ENCODE data around the gene MAGEA2B.
"Not testable (repeated sequence)": the region's sequence is repeated elsewhere in the genome, so short reads cannot be mapped to it uniquely, and the experiment has no call there.

Gene MAGEA2B, protein sequence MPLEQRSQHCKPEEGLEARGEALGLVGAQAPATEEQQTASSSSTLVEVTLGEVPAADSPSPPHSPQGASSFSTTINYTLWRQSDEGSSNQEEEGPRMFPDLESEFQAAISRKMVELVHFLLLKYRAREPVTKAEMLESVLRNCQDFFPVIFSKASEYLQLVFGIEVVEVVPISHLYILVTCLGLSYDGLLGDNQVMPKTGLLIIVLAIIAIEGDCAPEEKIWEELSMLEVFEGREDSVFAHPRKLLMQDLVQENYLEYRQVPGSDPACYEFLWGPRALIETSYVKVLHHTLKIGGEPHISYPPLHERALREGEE

GRCh38 chrX:152713815-152714787 is at the start of gene MAGEA2B:
Gene MAGEA2B (plus strand): TSS chrX:152714628. CDS start chrX:152717107, 2,479 bp downstream.
- DNase-seq, result not testable (repeated sequence)

DNA sequence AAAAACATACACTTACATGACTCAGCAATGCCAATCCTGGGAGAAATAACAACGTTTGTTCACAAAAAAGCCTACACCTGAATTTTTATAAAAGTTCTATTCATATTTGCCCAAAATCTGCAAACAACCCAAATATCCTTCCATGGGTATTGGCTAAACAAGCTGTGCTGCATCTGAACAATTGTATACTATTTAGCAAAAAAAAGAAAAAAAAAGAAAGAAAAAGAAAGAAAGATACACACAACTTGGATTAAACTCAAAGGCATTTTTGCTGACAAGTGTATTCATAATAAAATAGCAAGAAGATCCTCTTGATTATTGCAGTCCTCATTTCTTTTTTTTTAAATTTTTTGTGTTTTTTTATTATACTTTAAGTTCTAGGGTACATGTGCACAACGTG is 40.3 kb upstream of the MAGEA2B start:
- DNase-seq, result no peak

DNA sequence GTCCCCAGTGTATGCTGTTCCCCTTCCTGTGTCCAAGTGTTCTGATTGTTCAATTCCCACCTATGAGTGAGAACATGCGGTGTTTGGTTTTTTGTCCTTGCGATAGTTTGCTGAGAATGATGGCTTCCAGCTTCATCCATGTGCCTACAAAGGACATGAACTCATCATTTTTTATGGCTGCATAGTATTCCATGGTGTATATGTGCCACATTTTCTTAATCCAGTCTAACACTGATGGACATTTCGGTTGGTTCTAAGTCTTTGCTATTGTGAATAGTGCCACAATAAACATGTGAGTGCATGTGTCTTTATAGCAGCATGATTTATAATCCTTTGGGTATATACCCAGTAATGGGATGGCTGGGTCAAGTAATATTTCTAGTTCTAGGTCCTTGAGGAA is 39.8 kb upstream of the MAGEA2B start:
- not testable (repeated sequence) for DNase-seq

- not testable (repeated sequence) for DNase-seq
Observed at GRCh38 chrX:152681012-152681411, 33.4 kb upstream of the MAGEA2B start.

DNA sequence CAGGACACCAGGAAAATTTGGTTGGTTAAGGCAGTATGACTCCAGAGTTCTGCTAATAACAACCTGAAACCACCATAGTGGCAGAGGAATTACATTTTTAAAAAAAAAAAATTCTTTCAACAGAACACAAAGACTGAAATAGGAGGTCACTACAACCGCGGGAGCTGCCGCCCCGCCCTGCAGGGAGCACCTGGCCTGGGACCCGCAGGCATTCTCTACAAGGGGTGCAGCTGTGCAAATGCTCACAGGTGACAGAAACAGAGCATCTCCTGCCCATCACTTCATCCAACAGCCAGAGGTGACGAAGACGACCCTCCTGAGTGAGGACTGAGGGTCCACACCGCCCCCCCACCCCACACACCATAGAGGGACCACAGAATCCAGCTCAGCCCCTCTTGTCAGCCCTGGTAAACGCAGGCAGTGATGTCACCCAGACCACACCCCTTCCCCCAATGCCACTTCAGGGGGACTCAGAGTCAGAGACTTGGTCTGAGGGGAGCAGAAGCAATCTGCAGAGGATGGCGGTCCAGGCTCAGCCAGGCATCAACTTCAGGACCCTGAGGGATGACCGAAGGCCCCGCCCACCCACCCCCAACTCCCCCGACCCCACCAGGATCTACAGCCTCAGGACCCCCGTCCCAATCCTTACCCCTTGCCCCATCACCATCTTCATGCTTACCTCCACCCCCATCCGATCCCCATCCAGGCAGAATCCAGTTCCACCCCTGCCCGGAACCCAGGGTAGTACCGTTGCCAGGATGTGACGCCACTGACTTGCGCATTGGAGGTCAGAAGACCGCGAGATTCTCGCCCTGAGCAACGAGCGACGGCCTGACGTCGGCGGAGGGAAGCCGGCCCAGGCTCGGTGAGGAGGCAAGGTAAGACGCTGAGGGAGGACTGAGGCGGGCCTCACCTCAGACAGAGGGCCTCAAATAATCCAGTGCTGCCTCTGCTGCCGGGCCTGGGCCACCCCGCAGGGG is 16.2 kb upstream of the MAGEA2B start, which contains the start of gene MAGEA3:
Gene MAGEA3 (plus strand): TSS at position 843 of the 980 bp plus-strand sequence. CDS start 2,039 bp downstream, outside the sequence.
- not testable (repeated sequence) for DNase-seq

- DNase-seq, result not testable (repeated sequence)
Observed at GRCh38 chrX:152700390-152700789, 14.0 kb upstream of the MAGEA2B start.

GRCh38 chrX:152706500-152706899 is 7.9 kb upstream of the MAGEA2B start:
- DNase-seq, result not testable (repeated sequence)

GRCh38 chrX:152709173-152709572 is 5.3 kb upstream of the MAGEA2B start, which contains the start of gene CSAG2:
Gene CSAG2 (minus strand): TSS chrX:152709273. CDS start chrX:152709112, 161 bp downstream.
- DNase-seq, result not testable (repeated sequence)

GRCh38 chrX:152713195-152713594 is 1.2 kb upstream of the MAGEA2B start:
- not testable (repeated sequence) for DNase-seq

- DNase-seq, result no peak
Observed at GRCh38 chrX:152725409-152725808, 11.0 kb downstream of the MAGEA2B start.

DNA sequence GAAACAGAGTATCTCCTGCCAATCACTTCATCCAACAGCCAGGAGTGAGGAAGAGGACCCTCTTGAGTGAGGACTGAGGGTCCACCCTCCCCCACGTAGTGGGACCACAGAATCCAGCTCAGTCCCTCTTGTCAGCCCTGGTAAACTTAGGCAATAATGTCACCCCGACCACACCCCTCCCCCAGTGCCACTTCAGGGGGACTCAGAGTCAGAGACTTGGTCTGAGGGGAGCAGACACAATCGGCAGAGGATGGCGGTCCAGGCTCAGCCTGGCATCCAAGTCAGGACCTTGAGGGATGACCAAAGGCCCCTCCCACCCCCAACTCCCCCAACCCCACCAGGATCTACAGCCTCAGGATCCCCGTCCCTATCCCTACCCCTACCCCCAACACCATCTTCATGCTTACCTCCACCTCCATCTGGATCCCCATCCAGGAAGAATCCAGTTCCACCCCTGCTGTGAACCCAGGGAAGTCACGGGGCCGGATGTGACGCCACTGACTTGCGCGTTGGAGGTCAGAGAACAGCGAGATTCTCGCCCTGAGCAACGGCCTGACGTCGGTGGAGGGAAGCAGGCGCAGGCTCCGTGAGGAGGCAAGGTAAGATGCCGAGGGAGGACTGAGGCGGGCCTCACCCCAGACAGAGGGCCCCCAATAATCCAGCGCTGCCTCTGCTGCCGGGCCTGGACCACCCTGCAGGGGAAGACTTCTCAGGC is 19.0 kb downstream of the MAGEA2B start, which contains the start of the genes CSAG1 and MAGEA12:
Gene CSAG1 (minus strand): TSS at position 461 of the 715 bp plus-strand sequence. CDS start 1,261 bp downstream, outside the sequence.
Gene MAGEA12 (plus strand): TSS at position 497 of the 715 bp plus-strand sequence. CDS start 2,405 bp downstream, outside the sequence.
- DNase-seq, result no peak

GRCh38 chrX:152734143-152734858 is 19.9 kb downstream of the MAGEA2B start:
- not testable (repeated sequence) for DNase-seq

GRCh38 chrX:152735101-152735500 is 20.7 kb downstream of the MAGEA2B start:
- no peak for DNase-seq

GRCh38 chrX:152735860-152736511 is 21.6 kb downstream of the MAGEA2B start:
- DNase-seq, result no peak

- DNase-seq, result not testable (repeated sequence)
Observed at GRCh38 chrX:152736528-152736927, 22.1 kb downstream of the MAGEA2B start.

GRCh38 chrX:152738560-152738959 is 24.1 kb downstream of the MAGEA2B start:
- no peak for DNase-seq

- not testable (repeated sequence) for DNase-seq
Observed at GRCh38 chrX:152753686-152754650, 39.5 kb downstream of the MAGEA2B start, which contains the start of gene MAGEA2. Gene MAGEA2 (minus strand): TSS chrX:152753842. CDS start chrX:152751363, 2,479 bp downstream.

- not testable (repeated sequence) for DNase-seq
Observed at GRCh38 chrX:152754871-152755270, 40.4 kb downstream of the MAGEA2B start.
